GM10266 (cell line): ENCODE results near the gene CC2D2A.

Experiments
- DNase-seq: peaks from one replicate; pipeline ENCODE4 v3.0.0; 2012; ENCODE audit errors: extremely low spot score
- CTCF ChIP-seq: IDR thresholded peaks from 2 replicates; pipeline ENCODE4 v1.5.1; 2012; ENCODE audit warnings: mild to moderate bottlenecking, low read depth; ENCODE audit not compliant: control insufficient read depth, insufficient read depth; ENCODE audit errors: missing control alignments

CC2D2A gene

GRCh38 chr4:15466596-15466995, 3.1 kb upstream of the CC2D2A start:
- TF ChIP-seq CTCF: no peak
- DNase-seq: no peak

- no peak for TF ChIP-seq CTCF
- no peak for DNase-seq
These were observed 420 bp downstream of the CC2D2A start for GRCh38 chr4:15470128-15470475.

GRCh38 chr4:15476396-15476795, 6.7 kb downstream of the CC2D2A start:
- DNase-seq: no peak
- TF ChIP-seq CTCF: no peak

- TF ChIP-seq CTCF: no peak
- no peak for DNase-seq
These were observed 9.0 kb downstream of the CC2D2A start for GRCh38 chr4:15478724-15479088.

GRCh38 chr4:15479089-15479912, 9.6 kb downstream of the CC2D2A start:
- peak; percentile 34 for DNase-seq
- TF ChIP-seq CTCF: peak; percentile 67

GRCh38 chr4:15479913-15480185, 10.2 kb downstream of the CC2D2A start:
- no peak for DNase-seq
- no peak for TF ChIP-seq CTCF

GRCh38 chr4:15481961-15482745, 12.5 kb downstream of the CC2D2A start:
- no peak for DNase-seq
- no peak for TF ChIP-seq CTCF
